Keratinocyte (primary cell): ENCODE results near the gene LGI4. TPM values are rescaled to one million over a fixed set of nuclear protein-coding genes. Genes with fewer than 3 reads are reported as not detected.

ENCODE experiments used
- DNase-seq: peaks from one replicate; pipeline ENCODE4 v3.0.0-alpha.2; 2011; ENCODE audit warnings: low read depth, missing footprints, low spot score
- FAIRE-seq: peaks from 2 replicates; lab custom pipeline; 2011; peaks lifted over from hg19 to GRCh38; lab: Jason Lieb, UNC
- H2AFZ ChIP-seq: 2 replicates; pipeline ENCODE4 v1.6.0; 2012; ENCODE audit warnings: low read length, control low read depth, inconsistent platforms; ENCODE audit not compliant: control insufficient read depth
- H3K27ac ChIP-seq: 2 replicates; pipeline ENCODE4 v1.5.1; 2011; ENCODE audit warnings: low read length; ENCODE audit not compliant: control insufficient read depth, insufficient read depth
- H3K27me3 ChIP-seq: 3 replicates; pipeline ENCODE4 v1.6.0; 2011; ENCODE audit warnings: low read length; ENCODE audit not compliant: control insufficient read depth, insufficient read depth; ENCODE audit errors: extremely low read depth
- H3K36me3 ChIP-seq, 2 experiments: 2 replicates in 1 of 2; 3 replicates in 1 of 2; pipeline ENCODE4 v1.5.1; 2011; ENCODE audit warnings: low read length in 2 of 2, mild to moderate bottlenecking in 1 of 2; ENCODE audit not compliant: control insufficient read depth in 2 of 2, insufficient read depth in 2 of 2; ENCODE audit errors: extremely low read depth in 1 of 2
- H3K4me1 ChIP-seq: 3 replicates; pipeline ENCODE4 v1.5.1; 2011; ENCODE audit warnings: low read length; ENCODE audit not compliant: control insufficient read depth, insufficient read depth; ENCODE audit errors: extremely low read depth
- H3K4me2 ChIP-seq: 3 replicates; pipeline ENCODE4 v1.6.0; 2011; ENCODE audit warnings: low read depth, low read length; ENCODE audit not compliant: control insufficient read depth, insufficient read depth; ENCODE audit errors: extremely low read depth
- H3K4me3 ChIP-seq, 3 experiments: fragments of 200-600 bp in 1 of 3; sonication (generic) in 1 of 3; 2 replicates in 2 of 3; 3 replicates in 1 of 3; pipeline ENCODE4 v1.5.1; 2011 to 2016; ENCODE audit warnings: low read length in 3 of 3, mild to moderate bottlenecking in 3 of 3, control low read depth in 2 of 3, inconsistent platforms in 1 of 3, low read depth in 1 of 3, mixed read lengths in 1 of 3, mixed run types in 1 of 3, moderate library complexity in 1 of 3; ENCODE audit not compliant: control insufficient read depth in 2 of 3, insufficient read depth in 2 of 3; ENCODE audit errors: extremely low read depth in 1 of 3
- H3K79me2 ChIP-seq: 2 replicates; pipeline ENCODE4 v1.6.0; 2012; ENCODE audit warnings: low read length; ENCODE audit not compliant: control insufficient read depth, insufficient read depth
- H3K9ac ChIP-seq: 3 replicates; pipeline ENCODE4 v1.6.0; 2011; ENCODE audit warnings: low read length; ENCODE audit not compliant: control insufficient read depth, insufficient read depth; ENCODE audit errors: extremely low read depth
- H3K9me1 ChIP-seq: 3 replicates; pipeline ENCODE4 v1.6.0; 2011; ENCODE audit warnings: low read length; ENCODE audit not compliant: control insufficient read depth, insufficient read depth; ENCODE audit errors: extremely low read depth
- H3K9me3 ChIP-seq: 2 replicates; pipeline ENCODE4 v1.5.1; 2012; ENCODE audit warnings: low read depth, low read length; ENCODE audit not compliant: control insufficient read depth
- H4K20me1 ChIP-seq: 3 replicates; pipeline ENCODE4 v1.6.0; 2011; ENCODE audit warnings: low read length; ENCODE audit not compliant: control insufficient read depth, insufficient read depth; ENCODE audit errors: extremely low read depth
- CTCF ChIP-seq, 3 experiments: IDR thresholded peaks in 1 of 3; conservative IDR thresholded peaks in 1 of 3; optimal IDR thresholded peaks in 1 of 3; 2 replicates in 2 of 3; 3 replicates in 1 of 3; pipeline versions ENCODE3 to v1.5.1; 2011; ENCODE audit warnings: low read length in 3 of 3, mild to moderate bottlenecking in 3 of 3, moderate library complexity in 2 of 3, control low read depth in 1 of 3, inconsistent platforms in 1 of 3; ENCODE audit not compliant: insufficient read depth in 2 of 3; ENCODE audit errors: extremely low read depth in 1 of 3
- EZH2 ChIP-seq: IDR thresholded peaks from one replicate; pipeline ENCODE4 v1.6.1; 2012; ENCODE audit warnings: inconsistent platforms, mild to moderate bottlenecking, low read length, moderate library complexity
- dilution Hi-C: fragments of 300-500 bp; cut with MboI; formaldehyde crosslinking; loops from one replicate; pipeline ENCODE4 v1.7.0; 2020; ENCODE audit warnings: low sequenced_read_pairs; ENCODE audit not compliant: extremely low pct_ligation_motif_present
- polyA minus RNA-seq, 3 experiments: library from RNA; depleted of rRNA, polyadenylated mRNA; stranded (reverse); fragments of >200 nt; gene quantifications; 1 replicate in 1 of 3; 2 replicates in 1 of 3; 3 replicates in 1 of 3; pipeline ENCODE4 v1.2.3, GENCODE V29; 2011
- polyA plus RNA-seq, 5 experiments: library from polyadenylated mRNA; depleted of rRNA in 3 of 5; stranded (reverse) in 3 of 5; stranded (forward) in 1 of 5; unstranded in 1 of 5; fragments of >200 nt; gene quantifications; 1 replicate in 1 of 5; 2 replicates in 3 of 5; 3 replicates in 1 of 5; pipeline versions ENCODE4 v1.2.1 to v1.2.3, GENCODE V29; 2011 to 2012; ENCODE audit warnings: missing spikeins in 2 of 5, low read depth in 1 of 5, low replicate concordance in 1 of 5

The LGI4 gene
- polyA plus RNA-seq (0.01 to 0.14 TPM (median 0.10 TPM) in 3 replicates), polyA minus RNA-seq (not detected in 3 replicates)
- 0.76 TPM for polyA plus RNA-seq (2011; ENCODE audit: low read depth)
- 0.09 TPM in 1 of 2 replicates, not detected in the other for polyA plus RNA-seq (2011; cell fraction: cytosol; rRNA removed)
- polyA plus RNA-seq (2011; cell fraction: nucleus; rRNA removed), result 0.89 and 1.1 TPM in 2 replicates
- polyA plus RNA-seq (2012; ENCODE audit: low replicate concordance), result 0.11 and 0.93 TPM in 2 replicates
- polyA minus RNA-seq (2011; cell fraction: cytosol; rRNA and poly(A)+ RNA removed), result not detected
- 0.31 TPM in 1 of 2 replicates, not detected in the other for polyA minus RNA-seq (2011; cell fraction: nucleus; rRNA and poly(A)+ RNA removed)

DNA sequence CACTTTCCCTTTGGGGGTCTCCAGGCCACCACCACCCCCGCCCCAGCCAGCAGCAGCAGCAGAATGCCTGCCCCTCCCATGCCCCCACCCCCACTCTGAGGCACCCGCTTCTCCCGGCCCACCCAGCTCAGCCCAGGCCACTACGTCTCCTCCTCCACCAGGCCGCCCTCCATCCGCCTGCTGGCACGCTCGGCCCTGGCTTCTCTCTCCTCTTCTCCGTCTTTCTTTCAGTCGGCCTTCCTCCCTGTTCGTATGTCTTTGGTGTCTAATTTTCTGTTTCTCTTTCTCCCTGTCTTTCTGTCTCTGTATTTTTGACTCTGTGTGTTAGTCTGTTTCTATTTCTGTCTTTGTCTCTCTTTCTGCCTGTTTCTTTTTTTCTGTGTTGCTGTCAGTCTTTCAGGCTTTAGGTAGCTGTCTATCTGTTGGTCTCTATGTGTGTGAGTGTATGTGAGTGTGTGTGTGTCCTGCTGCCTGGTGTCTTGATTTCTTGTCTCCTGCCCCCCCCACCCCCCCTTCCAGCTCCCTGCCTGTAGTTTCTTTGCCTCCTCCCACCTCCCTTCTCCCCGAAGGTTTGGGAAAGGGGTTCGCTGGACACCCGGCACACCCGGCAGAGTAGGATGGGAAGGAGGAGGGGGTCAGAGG, at the start of gene LGI4:
Gene LGI4 (minus strand): TSS at position 459 of the 642 bp plus-strand sequence. CDS start 379 bp downstream, at position 80.
- no peaks in the 10 kb centered on the region for H3K36me3 ChIP-seq
- H3K79me2 ChIP-seq, result no peaks in the 10 kb centered on the region
- no peaks in the 10 kb centered on the region for H4K20me1 ChIP-seq
- H3K9me1 ChIP-seq, result no peaks in the 10 kb centered on the region
- H3K4me1 ChIP-seq, result peaks cover 6% of the 10 kb centered on the region
- no peak within 1 kb of the TSS for H3K4me3 ChIP-seq
- no peak within 1 kb of the TSS for H3K27ac ChIP-seq
- DNase-seq (no peak), FAIRE-seq (no peak)
- H3K27me3 ChIP-seq, result no peaks in the 10 kb centered on the region
- no peak within 1 kb of the TSS for H3K4me2 ChIP-seq
- H3K9me3 ChIP-seq, result no peaks in the 10 kb centered on the region
- TF ChIP-seq EZH2, result no peak
- no peak within 1 kb of the TSS for H3K9ac ChIP-seq
- dilution Hi-C loops, result no loop called here
- H2AFZ ChIP-seq, result no peak within 1 kb of the TSS

- DNase-seq (no peak), FAIRE-seq (no peak)
- Histone ChIP-seq H3K79me2 (no peaks in the 10 kb centered on the region), H3K27me3 (no peaks in the 10 kb centered on the region), H3K4me3 (no peak overlapping the region), H3K9ac (no peak overlapping the region), H4K20me1 (no peaks in the 10 kb centered on the region), H3K9me3 (no peaks in the 10 kb centered on the region), H3K27ac (no peak overlapping the region), H3K36me3 (no peaks in the 10 kb centered on the region), H2AFZ (no peak overlapping the region), H3K9me1 (no peaks in the 10 kb centered on the region), H3K4me2 (no peak overlapping the region), H3K4me1 (no peaks in the 10 kb centered on the region)
- TF ChIP-seq CTCF (optimal IDR thresholded peaks at IDR 0.05 in 1 of 3, IDR thresholded peaks at IDR 0.05 in 1 of 3, conservative IDR thresholded peaks at IDR 0.05 in 1 of 3; ENCODE audit: extremely low read depth in 1 of 3, insufficient read depth in 2 of 3, low read length in 3 of 3), result no peak
- TF ChIP-seq EZH2, result no peak
- dilution Hi-C loops, result no loop called here
These were observed 49.4 kb upstream of the LGI4 start for GRCh38 chr19:35184267-35184666.
